ENCODE measurements around the gene POGK. TPM values are rescaled to one million over a fixed set of nuclear protein-coding genes. Genes with fewer than 3 reads are reported as not detected.

The POGK gene
- total RNA-seq, 2 experiments from 2014 or later, result 36.2 to 40.6 TPM

DNA sequence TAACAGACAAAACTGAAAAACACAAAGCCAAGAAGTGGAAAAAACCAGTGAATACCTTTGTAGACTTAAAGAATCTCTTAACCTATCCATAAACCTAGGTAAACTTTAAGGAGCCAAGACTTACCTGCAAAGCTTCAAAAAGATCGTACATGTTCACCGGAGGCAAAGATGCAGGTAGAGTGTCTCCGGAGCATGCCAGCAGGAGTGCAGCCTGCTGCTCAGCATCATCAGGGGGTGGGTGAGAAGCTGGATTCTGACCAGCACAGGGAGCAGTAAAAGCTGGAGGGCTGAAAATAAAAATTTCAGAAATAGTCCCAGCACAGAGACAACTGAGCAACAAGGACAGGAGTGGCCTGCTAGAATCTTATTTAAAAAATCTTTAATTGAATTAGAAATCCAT is 18.7 kb downstream of the POGK start:
- no peaks in the 10 kb centered on the region for H3K9me3 Mint-ChIP-seq (ENCODE audit: low read depth)
- peak overlapping the region; percentile 34 for H3K27ac Mint-ChIP-seq
- ATAC-seq (no peak), DNase-seq (no peak)
- H3K4me1 Mint-ChIP-seq, result peaks cover 6% of the 10 kb centered on the region
- H3K36me3 Mint-ChIP-seq (ENCODE audit: low read depth), result peaks cover 55% of the 10 kb centered on the region
- ChIA-PET POLR2A (interaction anchor here (1.0 kb wide), 1 partner anchor 17 kb away, joined by 4 read pairs; no protein-coding TSS in a partner anchor), CTCF (interaction anchor here (0.7 to 1.2 kb wide), 2 partner anchors 11 to 18 kb away, joined by 3 to 5 read pairs; no protein-coding TSS in a partner anchor)
- no peaks in the 10 kb centered on the region for H3K27me3 Mint-ChIP-seq
- intact Hi-C loops (cut with DNase I, micrococcal nuclease), result no loop called here
- H3K4me3 Mint-ChIP-seq, result no peak overlapping the region

DNA sequence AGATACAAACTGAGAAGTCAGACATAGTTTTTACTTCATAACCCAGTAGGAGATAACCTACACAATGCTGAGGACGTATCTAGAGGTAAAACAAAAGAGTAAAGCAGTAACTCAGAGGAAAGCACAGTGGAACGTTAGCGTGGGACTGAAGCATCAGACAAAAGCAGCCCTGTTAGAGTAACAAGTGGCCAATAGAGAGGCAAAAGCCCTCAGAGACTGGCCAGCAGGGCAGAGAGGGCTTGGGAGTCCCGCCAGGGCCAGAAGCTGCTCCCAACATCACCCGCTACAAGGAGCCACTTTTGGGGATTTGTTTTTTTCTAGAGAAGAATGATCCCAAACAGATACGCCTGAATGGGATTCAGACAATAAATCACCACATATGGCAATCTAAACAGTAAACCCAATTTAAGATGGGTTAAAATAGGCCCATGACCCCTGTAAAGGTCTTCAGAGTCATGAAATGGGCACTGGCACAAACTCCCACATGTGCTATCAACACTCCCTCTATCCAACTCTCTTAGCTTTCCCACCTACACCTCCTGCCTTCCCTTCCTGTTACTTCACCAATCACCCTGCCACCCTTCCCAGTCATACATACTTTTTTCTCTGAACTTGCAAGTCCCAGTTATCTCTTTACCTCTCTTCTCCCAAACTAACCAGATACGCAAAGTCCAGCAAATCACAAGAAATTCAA is 19.6 kb downstream of the POGK start:
- ATAC-seq, result no peak

GRCh38 chr1:166859597-166859996 is 20.3 kb downstream of the POGK start:
- ATAC-seq (no peak), DNase-seq (no peak)
- H3K4me3 Mint-ChIP-seq, result no peak overlapping the region
- peaks cover 46% of the 10 kb centered on the region for H3K36me3 Mint-ChIP-seq (ENCODE audit: low read depth)
- no peak overlapping the region for H3K27ac Mint-ChIP-seq
- H3K27me3 Mint-ChIP-seq, result no peaks in the 10 kb centered on the region
- intact Hi-C loops (cut with DNase I, micrococcal nuclease), result no loop called here
- ChIA-PET CTCF (no interaction called here), POLR2A (no interaction called here)
- H3K9me3 Mint-ChIP-seq (ENCODE audit: low read depth), result no peaks in the 10 kb centered on the region
- peaks cover 3% of the 10 kb centered on the region for H3K4me1 Mint-ChIP-seq

More for the DNA sequence above, 19.6 kb downstream of the POGK start:
- Mint-ChIP-seq H3K27ac (no peak overlapping the region), H3K9me3 (ENCODE audit: low read depth) (no peaks in the 10 kb centered on the region), H3K4me1 (peaks cover 5% of the 10 kb centered on the region), H3K27me3 (no peaks in the 10 kb centered on the region), H3K4me3 (no peak overlapping the region), H3K36me3 (ENCODE audit: low read depth) (peaks cover 50% of the 10 kb centered on the region)
- CTCF ChIA-PET, result interaction anchor here (1.1 kb wide), 1 partner anchor 52 kb away, joined by 7 read pairs; no protein-coding TSS in a partner anchor
- intact Hi-C loops (cut with DNase I, micrococcal nuclease), result no loop called here
- DNase-seq, result no peak
- POLR2A ChIA-PET, result interaction anchor here (1.0 kb wide), 1 partner anchor 18 kb away, joined by 4 read pairs; no protein-coding TSS in a partner anchor

- ChIA-PET CTCF (no interaction called here), POLR2A (interaction anchor here (0.7 kb wide), 1 partner anchor 23 kb away, joined by 3 read pairs; no protein-coding TSS in a partner anchor)
- no peaks in the 10 kb centered on the region for H3K27me3 Mint-ChIP-seq
- DNase-seq, result no peak
- intact Hi-C loops (cut with DNase I, micrococcal nuclease), result no loop called here
- peaks cover 37% of the 10 kb centered on the region for H3K36me3 Mint-ChIP-seq (ENCODE audit: low read depth)
- ATAC-seq, result no peak
- no peaks in the 10 kb centered on the region for H3K9me3 Mint-ChIP-seq (ENCODE audit: low read depth)
- H3K27ac Mint-ChIP-seq, result no peak overlapping the region
- peaks cover 24% of the 10 kb centered on the region for H3K4me1 Mint-ChIP-seq
- no peak overlapping the region for H3K4me3 Mint-ChIP-seq
Observed at GRCh38 chr1:166865926-166866325, 26.7 kb downstream of the POGK start.

GRCh38 chr1:166868639-166869038 is 29.4 kb downstream of the POGK start:
- Mint-ChIP-seq H3K4me3 (no peak overlapping the region), H3K36me3 (ENCODE audit: low read depth) (peaks cover 25% of the 10 kb centered on the region), H3K27me3 (no peaks in the 10 kb centered on the region), H3K9me3 (ENCODE audit: low read depth) (no peaks in the 10 kb centered on the region), H3K27ac (peak overlapping the region; percentile 52), H3K4me1 (peaks cover 42% of the 10 kb centered on the region)
- ATAC-seq, result no peak
- intact Hi-C loops (cut with DNase I, micrococcal nuclease), result no loop called here
- CTCF ChIA-PET, result interaction anchor here (0.6 to 2.4 kb wide), 6 partner anchors 11 to 399 kb away, joined by 3 to 11 read pairs (median 4); no protein-coding TSS in a partner anchor
- POLR2A ChIA-PET, result no interaction called here
- DNase-seq, result no peak

DNA sequence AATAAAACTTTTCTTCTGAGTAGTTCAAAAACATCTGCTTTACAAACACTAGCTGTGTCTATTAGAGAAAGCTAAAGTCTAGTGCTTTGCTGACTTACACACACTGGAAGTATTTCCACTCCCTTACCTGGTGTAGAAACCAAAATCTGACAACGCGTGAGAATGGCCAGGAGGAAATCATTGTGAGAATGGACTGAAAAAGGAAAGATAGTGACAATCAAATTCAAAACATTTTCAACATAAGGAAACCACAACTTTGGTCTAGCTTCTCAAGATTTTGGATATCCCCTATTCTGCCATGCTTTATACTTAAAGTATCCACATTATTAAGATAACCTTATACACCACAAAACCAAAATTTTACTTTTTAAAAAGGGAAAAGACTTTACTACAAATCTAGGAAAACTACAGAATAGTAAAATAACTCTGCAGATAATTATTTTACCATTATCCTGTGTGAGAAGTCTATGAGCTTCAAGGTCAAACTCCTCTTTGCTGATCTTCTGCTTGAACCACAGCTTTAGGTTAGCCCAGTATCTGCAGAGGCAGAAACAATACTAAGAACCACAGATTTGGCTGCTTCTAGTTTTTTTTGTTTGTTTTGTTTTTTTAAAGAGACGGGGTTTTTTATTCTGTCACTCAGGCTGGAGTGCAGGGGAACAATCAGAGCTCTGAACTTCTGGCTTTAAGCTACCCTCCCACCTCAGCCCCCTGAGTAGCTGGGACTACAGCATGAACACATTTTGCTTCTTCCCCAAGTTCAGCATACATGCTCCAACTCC is 30.2 kb downstream of the POGK start:
- POLR2A ChIA-PET, result no interaction called here
- no peak for DNase-seq
- H3K4me3 Mint-ChIP-seq, result no peak overlapping the region
- ATAC-seq, result peak; percentile 44
- H3K27me3 Mint-ChIP-seq, result no peaks in the 10 kb centered on the region
- peak overlapping the region; percentile 70 for H3K27ac Mint-ChIP-seq
- no peaks in the 10 kb centered on the region for H3K9me3 Mint-ChIP-seq (ENCODE audit: low read depth)
- peaks cover 23% of the 10 kb centered on the region for H3K36me3 Mint-ChIP-seq (ENCODE audit: low read depth)
- peaks cover 48% of the 10 kb centered on the region for H3K4me1 Mint-ChIP-seq
- intact Hi-C loops (cut with DNase I, micrococcal nuclease), result no loop called here
- CTCF ChIA-PET, result interaction anchor here (0.5 to 2.4 kb wide), 10 partner anchors 12 to 957 kb away, joined by 3 to 11 read pairs (median 3); no protein-coding TSS in a partner anchor

DNA sequence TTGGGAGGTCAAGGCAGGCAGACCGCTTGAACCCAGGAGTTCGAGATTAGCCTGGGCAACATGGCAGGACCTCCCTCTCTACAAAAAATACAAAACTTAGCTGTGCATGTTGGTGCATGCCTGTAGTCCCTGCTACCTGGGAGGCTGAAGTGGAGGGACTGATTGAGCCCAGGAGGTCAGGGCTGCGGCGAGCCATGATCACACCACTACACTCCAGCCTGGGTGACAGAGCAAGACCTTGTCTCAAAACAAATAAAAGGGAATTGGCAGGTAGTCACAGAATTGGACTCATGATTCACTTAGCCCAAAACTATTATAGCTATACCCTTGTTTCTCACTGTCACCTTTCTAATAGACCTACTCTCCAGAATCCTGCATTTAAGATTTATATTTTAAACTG is 31.3 kb downstream of the POGK start:
- POLR2A ChIA-PET, result interaction anchor here (0.5 to 0.7 kb wide), 2 partner anchors 18 to 29 kb away, joined by 3 read pairs; no protein-coding TSS in a partner anchor
- no peaks in the 10 kb centered on the region for H3K9me3 Mint-ChIP-seq (ENCODE audit: low read depth)
- CTCF ChIA-PET, result interaction anchor here (1.4 kb wide), 1 partner anchor 24 kb away, joined by 5 read pairs; no protein-coding TSS in a partner anchor

DNA sequence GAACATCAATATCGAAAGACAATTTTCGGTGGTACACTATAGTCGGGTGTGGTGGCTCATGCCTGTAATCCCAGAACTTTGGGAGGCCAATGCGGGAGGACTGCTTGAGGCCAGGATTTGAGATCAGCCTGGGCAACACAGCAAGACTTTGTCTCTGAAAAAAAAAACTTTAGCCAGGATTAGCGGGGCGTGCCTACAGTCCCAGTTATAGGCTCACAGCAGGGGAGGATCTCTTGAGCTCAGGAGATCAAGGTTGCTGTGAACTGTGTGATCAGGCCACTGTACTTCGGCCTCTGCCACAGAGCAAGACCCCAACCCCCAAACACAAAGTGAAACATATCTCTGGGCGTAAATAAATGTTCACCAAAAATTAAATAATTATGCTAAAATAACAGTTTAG is 35.2 kb downstream of the POGK start:
- DNase-seq, result no peak
- ChIA-PET POLR2A (interaction anchor here (0.6 to 1.1 kb wide), 3 partner anchors 30 to 569 kb away, joined by 5 to 12 read pairs (median 6); no protein-coding TSS in a partner anchor), CTCF (interaction anchor here (0.6 to 5.7 kb wide), 2 partner anchors 34 to 185 kb away, joined by 4 to 42 read pairs; no protein-coding TSS in a partner anchor)
- Mint-ChIP-seq H3K27ac (no peak overlapping the region), H3K4me1 (peaks cover 57% of the 10 kb centered on the region), H3K4me3 (peak overlapping the region; percentile 92), H3K27me3 (no peaks in the 10 kb centered on the region), H3K9me3 (ENCODE audit: low read depth) (peaks cover 3% of the 10 kb centered on the region), H3K36me3 (ENCODE audit: low read depth) (peaks cover 10% of the 10 kb centered on the region)
- intact Hi-C loops (cut with DNase I, micrococcal nuclease), result no loop called here
- no peak for ATAC-seq

More for the DNA sequence above, 31.3 kb downstream of the POGK start:
- peak overlapping the region; percentile 31 for H3K27ac Mint-ChIP-seq
- ATAC-seq (no peak), DNase-seq (no peak)
- no peak overlapping the region for H3K4me3 Mint-ChIP-seq
- intact Hi-C loops (cut with DNase I, micrococcal nuclease), result no loop called here
- H3K36me3 Mint-ChIP-seq (ENCODE audit: low read depth), result peaks cover 20% of the 10 kb centered on the region
- no peaks in the 10 kb centered on the region for H3K27me3 Mint-ChIP-seq
- H3K4me1 Mint-ChIP-seq, result peaks cover 58% of the 10 kb centered on the region

- H3K27me3 Mint-ChIP-seq, result no peaks in the 10 kb centered on the region
- peaks cover 50% of the 10 kb centered on the region for H3K4me1 Mint-ChIP-seq
- peak overlapping the region; percentile 92 for H3K4me3 Mint-ChIP-seq
- peaks cover 3% of the 10 kb centered on the region for H3K9me3 Mint-ChIP-seq (ENCODE audit: low read depth)
- ChIA-PET CTCF (interaction anchor here (0.6 to 5.7 kb wide), 8 partner anchors 10 to 870 kb away, joined by 3 to 42 read pairs (median 6); partner anchors contain the start of gene POGK), POLR2A (interaction anchor here (1.1 to 2.0 kb wide), 3 partner anchors 31 to 345 kb away, joined by 4 to 13 read pairs (median 7); partner anchors contain the start of genes POGK and POU2F1)
- intact Hi-C loops (cut with DNase I, micrococcal nuclease), result loop anchor here in 1 of 2 experiments (5.0 kb wide), 2 partner anchors 677 to 1243 kb away; partner anchors contain the start of genes CREG1 and MGST3
- no peak for DNase-seq
- H3K36me3 Mint-ChIP-seq (ENCODE audit: low read depth), result peaks cover 10% of the 10 kb centered on the region
- ATAC-seq, result no peak
- peak overlapping the region; percentile 79 for H3K27ac Mint-ChIP-seq
Observed at GRCh38 chr1:166875302-166875733, 36.0 kb downstream of the POGK start.

GRCh38 chr1:166875734-166876539 is 36.7 kb downstream of the POGK start, which contains the start of gene TADA1:
Gene TADA1 (minus strand): TSS chr1:166876264. CDS start chr1:166876233, 31 bp downstream.
- H3K9me3 Mint-ChIP-seq (ENCODE audit: low read depth), result peaks cover 3% of the 10 kb centered on the region
- H3K4me1 Mint-ChIP-seq, result peaks cover 45% of the 10 kb centered on the region
- peak within 1 kb of the TSS; percentile 97 for H3K27ac Mint-ChIP-seq
- ATAC-seq, result peak; percentile 91
- peak within 1 kb of the TSS; percentile 92 for H3K4me3 Mint-ChIP-seq
- DNase-seq, result peak; percentile 100
- H3K27me3 Mint-ChIP-seq, result no peaks in the 10 kb centered on the region
- POLR2A ChIA-PET, result interaction anchor here (0.6 to 2.0 kb wide), 7 partner anchors 9 to 344 kb away, joined by 3 to 13 read pairs (median 4); partner anchors contain the start of genes POGK and POU2F1
- peaks cover 10% of the 10 kb centered on the region for H3K36me3 Mint-ChIP-seq (ENCODE audit: low read depth)
- CTCF ChIA-PET, result interaction anchor here (0.5 to 5.7 kb wide), 13 partner anchors 9 to 870 kb away, joined by 3 to 42 read pairs (median 4); partner anchors contain the start of gene POGK
- intact Hi-C loops (cut with DNase I, micrococcal nuclease), result loop anchor here (1.0 to 5.0 kb wide), 10 partner anchors 34 to 1244 kb away; partner anchors contain the start of genes POGK (in 2 of the 2), POU2F1 (in 2 of the 2), CREG1 (in 1 of the 2) and DCAF6 (in 1 of the 2)

All from activated CD4-positive, alpha-beta T cell treated with anti-CD3 and anti-CD28 coated beads for 36 hours (primary cell).